T-helper 17 cell (primary cell): ENCODE results near the gene NEUROD4. TPM values are rescaled to one million over a fixed set of nuclear protein-coding genes. Genes with fewer than 3 reads are reported as not detected.
A peak's percentile ranks its signal among the peaks of the same experiment; 100 is the strongest.

ENCODE experiments used
- ATAC-seq: fragments of 150-1000 bp; cut with Tn5 transposase; 2 replicates; pipeline ENCODE4 v1.10.0; 2021; ENCODE audit warnings: mild to moderate bottlenecking, moderate library complexity
- DNase-seq, 3 donors: peaks; one replicate each; pipeline versions ENCODE4 v3.0.0 to v3.0.0-alpha.2; 2020 to 2021
- H3K9me3 ChIP-seq: one replicate; pipeline ENCODE4 v1.7.0; 2013; ENCODE audit warnings: low read length, mild to moderate bottlenecking; ENCODE audit not compliant: control insufficient read depth, poor library complexity, severe bottlenecking
- H3K27ac Mint-ChIP-seq: one replicate; pipeline ENCODE4 v1.8.0; 2022; ENCODE audit warnings: mild to moderate bottlenecking, moderate library complexity, mixed read lengths
- H3K27me3 Mint-ChIP-seq: one replicate; pipeline ENCODE4 v1.8.0; 2022; ENCODE audit warnings: mixed read lengths
- H3K36me3 Mint-ChIP-seq: one replicate; pipeline ENCODE4 v1.8.0; 2022; ENCODE audit warnings: low read depth, mixed read lengths
- H3K4me1 Mint-ChIP-seq: one replicate; pipeline ENCODE4 v1.8.0; 2022; ENCODE audit warnings: mild to moderate bottlenecking, mixed read lengths
- H3K4me3 Mint-ChIP-seq: one replicate; pipeline ENCODE4 v1.8.0; 2022; ENCODE audit warnings: mild to moderate bottlenecking, moderate library complexity, mixed read lengths
- total RNA-seq, 4 donors: library from RNA in 2 of 4; stranded (reverse) in 2 of 4; gene quantifications; one replicate each; pipeline ENCODE4 v1.2.3 and lab custom pipeline; 2022 to 2026

The NEUROD4 gene
- total RNA-seq, 2 donors from 2014 or later, result not detected

DNA sequence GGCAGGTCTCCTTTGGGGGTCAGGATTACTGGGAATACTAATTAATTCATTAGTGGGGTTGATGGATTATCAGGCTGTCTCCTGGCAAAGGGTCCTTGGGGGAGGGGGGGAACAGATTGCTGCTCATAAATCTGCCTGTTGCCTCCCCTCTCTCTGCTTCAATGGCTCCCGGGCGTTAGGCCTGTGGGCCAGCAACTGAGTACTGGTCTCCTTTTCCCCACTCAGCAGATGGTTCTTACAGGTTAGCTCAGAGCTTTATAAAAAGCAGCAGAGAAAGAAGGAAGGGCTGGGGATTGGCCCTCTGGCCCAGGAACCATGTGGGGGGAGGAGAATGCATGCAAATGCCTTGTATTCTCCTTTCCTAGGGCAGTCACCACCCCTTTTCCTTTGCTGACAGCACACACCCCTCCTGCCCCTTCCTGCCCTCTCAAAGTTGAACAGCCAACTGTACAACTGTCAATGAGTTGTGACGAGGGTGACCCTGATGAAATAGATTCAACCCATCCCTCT, 2.3 kb upstream of the NEUROD4 start:
- DNase-seq (no peak), ATAC-seq (no peak)
- Mint-ChIP-seq H3K4me3 (no peak overlapping the region), H3K4me1 (peaks cover 8% of the 10 kb centered on the region), H3K27me3 (peaks cover 50% of the 10 kb centered on the region), H3K36me3 (peaks cover 5% of the 10 kb centered on the region), H3K27ac (no peak overlapping the region)
- H3K9me3 ChIP-seq, result no peaks in the 10 kb centered on the region

DNA sequence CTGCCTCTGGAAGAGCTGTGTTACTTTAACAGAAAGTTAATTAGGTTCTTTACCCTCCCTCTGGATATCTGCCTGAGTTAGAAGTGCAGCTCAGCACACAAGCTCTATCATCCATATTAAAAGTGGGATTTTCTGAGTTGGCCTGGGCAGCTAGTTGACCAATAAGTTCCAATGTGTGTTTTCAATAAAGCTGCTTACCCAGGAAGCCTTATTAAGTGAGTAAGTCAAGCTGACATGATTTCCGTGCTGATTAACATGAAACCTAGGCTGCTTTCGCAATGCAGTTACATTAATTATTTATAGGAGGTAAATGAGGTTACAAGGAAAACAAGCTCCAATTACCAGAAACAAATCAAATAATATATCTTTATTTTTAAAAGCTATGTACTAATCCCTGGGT, 4.8 kb downstream of the NEUROD4 start:
- H3K9me3 ChIP-seq, result no peaks in the 10 kb centered on the region
- Mint-ChIP-seq H3K4me1 (peaks cover 6% of the 10 kb centered on the region), H3K27me3 (peaks cover 65% of the 10 kb centered on the region), H3K27ac (no peak overlapping the region), H3K4me3 (no peak overlapping the region), H3K36me3 (peaks cover 2% of the 10 kb centered on the region)
- ATAC-seq (no peak), DNase-seq (no peak)

DNA sequence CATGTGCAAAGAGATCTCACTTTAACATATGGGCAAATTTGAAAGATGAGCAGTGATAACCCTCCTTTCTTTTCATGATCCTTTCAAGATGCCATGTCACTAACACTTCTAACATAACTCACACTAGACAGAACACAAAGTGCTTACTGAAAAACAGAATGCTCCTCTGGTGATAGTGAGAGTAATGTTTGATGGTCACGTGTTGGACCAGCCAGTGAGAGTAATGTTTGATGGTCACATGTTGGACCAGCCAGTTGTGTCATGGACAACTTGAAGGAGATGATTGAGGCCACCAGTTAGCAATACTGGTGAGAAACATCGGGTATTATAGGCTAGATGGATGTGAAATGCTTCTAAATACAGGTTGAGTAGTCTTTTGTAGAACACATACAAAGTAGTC, 5.7 kb downstream of the NEUROD4 start:
- no peak for ATAC-seq
- no peaks in the 10 kb centered on the region for H3K9me3 ChIP-seq
- no peak overlapping the region for H3K4me3 Mint-ChIP-seq
- DNase-seq, result no peak
- H3K4me1 Mint-ChIP-seq, result peaks cover 2% of the 10 kb centered on the region
- H3K27ac Mint-ChIP-seq, result no peak overlapping the region
- H3K27me3 Mint-ChIP-seq, result peaks cover 61% of the 10 kb centered on the region
- no peaks in the 10 kb centered on the region for H3K36me3 Mint-ChIP-seq

DNA sequence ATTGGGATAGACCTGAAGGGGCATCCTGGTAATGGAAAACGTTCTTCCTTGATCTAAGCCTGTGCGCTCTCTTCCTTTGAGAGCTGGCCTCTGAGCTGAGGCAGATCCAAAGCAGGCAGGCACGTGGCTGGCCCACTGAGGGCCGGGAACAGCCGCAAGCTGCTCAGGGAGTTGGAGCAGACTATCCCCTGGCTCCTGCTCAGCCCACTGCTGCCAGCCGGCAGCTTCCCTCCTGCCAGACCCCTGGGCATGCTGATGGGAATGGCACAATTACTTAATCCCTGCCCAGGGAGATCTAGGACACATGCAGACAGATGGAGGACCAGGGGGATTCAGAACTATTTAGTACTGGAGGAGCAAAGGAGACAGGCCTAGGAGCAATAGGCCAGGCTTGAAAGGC, 14.4 kb downstream of the NEUROD4 start:
- H3K4me3 Mint-ChIP-seq, result no peak overlapping the region

DNA sequence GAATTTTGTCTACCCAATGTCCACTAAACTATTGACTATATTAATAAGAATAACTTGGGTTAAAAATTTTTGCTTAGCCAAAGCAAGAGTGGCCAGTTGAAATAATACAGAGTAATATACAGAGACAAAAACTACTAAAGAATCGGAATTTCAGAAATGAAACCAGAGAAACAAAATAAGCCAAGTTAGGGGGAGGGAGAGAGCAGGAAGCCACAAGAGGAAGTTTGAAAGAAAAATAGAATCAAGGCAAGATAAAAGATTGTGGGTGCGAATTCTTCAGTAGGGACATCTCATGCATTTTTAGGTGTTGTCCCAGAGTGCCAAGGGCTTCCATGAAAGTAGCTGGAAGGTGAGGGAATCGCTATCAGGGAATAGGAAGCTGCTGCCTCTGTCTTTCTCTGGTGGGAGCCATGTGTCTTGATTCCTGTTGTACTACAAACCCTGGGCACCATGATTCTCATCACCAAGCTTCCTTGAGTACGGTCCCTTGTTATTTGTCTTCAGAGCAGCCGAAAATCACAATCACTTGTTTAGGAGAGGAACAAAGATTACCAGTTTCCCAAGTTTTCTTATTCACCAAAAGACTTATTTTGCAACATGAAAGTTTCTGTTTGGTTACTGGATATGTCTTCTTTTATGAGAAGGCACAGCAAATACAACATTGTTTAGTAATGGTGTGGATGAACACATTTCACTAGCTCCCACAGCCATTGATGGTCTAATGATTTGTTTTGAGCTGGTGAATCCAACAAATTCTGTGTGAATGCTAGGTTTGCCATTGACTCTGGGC, 16.7 kb downstream of the NEUROD4 start:
- ATAC-seq (no peak), DNase-seq (no peak)
- peaks cover 38% of the 10 kb centered on the region for H3K4me1 Mint-ChIP-seq
- H3K4me3 Mint-ChIP-seq, result peak overlapping the region; percentile 22
- H3K9me3 ChIP-seq, result no peaks in the 10 kb centered on the region
- peaks cover 3% of the 10 kb centered on the region for H3K36me3 Mint-ChIP-seq
- H3K27ac Mint-ChIP-seq, result no peak overlapping the region
- peaks cover 36% of the 10 kb centered on the region for H3K27me3 Mint-ChIP-seq

More for the DNA sequence above, 14.4 kb downstream of the NEUROD4 start:
- no peaks in the 10 kb centered on the region for H3K9me3 ChIP-seq
- Mint-ChIP-seq H3K4me1 (peaks cover 35% of the 10 kb centered on the region), H3K27me3 (peaks cover 33% of the 10 kb centered on the region), H3K36me3 (no peaks in the 10 kb centered on the region), H3K27ac (no peak overlapping the region)
- ATAC-seq (no peak), DNase-seq (no peak)

DNA sequence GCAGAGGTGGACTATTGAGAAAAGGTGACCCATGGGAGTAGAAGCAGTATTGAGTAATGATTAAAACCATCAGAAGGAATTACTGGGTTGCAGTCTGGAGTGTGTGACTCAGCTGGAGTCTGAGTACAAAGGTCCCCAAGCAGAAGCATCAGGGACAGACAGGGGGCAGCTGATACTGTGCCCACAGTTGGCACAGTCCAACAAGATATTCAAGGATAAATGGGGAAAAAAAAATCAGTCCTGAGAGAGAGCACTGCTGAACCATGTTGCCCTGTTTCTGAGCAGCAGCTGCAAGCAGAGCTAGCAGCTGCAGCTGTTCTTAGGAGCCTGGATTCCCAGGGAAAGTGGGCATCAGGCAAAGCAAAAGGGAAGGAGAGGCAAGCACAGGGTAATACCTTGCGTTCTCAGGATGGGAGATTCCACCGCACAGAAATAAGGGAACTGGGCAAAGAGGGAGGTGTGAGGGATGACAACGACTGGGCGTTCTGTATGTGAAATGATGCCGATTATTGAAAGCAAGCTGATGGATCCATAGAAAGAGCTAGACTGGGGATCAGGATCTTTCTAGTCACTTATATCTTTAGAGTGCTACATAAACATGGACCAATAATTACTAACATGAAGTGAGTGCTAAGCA, 17.7 kb downstream of the NEUROD4 start:
- ATAC-seq, result no peak
- H3K27ac Mint-ChIP-seq, result no peak overlapping the region
- peaks cover 39% of the 10 kb centered on the region for H3K27me3 Mint-ChIP-seq
- no peak for DNase-seq
- no peaks in the 10 kb centered on the region for H3K9me3 ChIP-seq
- peaks cover 3% of the 10 kb centered on the region for H3K36me3 Mint-ChIP-seq
- H3K4me1 Mint-ChIP-seq, result peaks cover 38% of the 10 kb centered on the region
- peak overlapping the region; percentile 22 for H3K4me3 Mint-ChIP-seq

DNA sequence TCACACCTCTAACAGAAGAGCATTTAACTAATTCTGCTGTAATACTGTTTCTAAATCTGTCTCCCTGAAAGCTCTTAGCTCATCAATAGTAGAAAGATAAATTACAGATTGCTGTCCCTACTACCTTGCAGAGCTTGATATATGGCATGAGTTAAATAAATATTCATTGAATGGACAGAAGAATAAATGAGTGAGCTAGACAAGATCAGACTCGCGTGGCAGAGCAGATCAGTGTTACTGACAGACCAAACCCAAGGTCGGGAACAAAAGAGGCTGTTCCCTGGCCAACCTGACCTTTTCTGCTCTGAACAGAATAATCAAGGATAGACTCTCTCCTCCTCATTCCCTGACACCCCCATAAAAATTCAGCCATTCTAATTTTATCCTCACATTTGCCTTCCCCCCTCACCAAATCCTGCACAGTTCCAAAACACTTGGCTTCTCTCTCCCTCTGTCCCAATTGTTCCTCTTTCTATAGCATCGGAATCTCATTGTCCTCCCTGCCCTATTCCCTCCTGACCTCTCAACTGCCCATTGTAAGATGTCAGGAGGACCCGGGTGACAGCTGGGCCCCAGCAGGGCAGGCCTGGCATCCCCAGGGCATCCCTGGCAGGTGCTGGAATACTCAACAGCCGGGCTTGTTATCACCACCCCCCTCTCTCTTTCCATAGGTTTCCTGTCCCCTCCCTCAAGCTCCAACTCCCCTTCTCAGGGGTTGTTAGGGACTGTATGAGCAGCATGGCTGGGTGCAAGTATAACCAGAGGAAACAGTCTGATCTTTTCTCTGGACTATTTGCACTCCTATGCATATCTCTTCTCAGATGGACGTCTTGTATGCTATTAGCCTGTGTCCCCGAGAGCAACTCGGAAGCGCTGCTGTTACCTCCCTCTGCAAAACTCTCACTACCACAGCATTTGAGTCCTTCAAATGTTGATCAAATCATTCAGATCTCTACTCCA, 19.9 kb downstream of the NEUROD4 start:
- Mint-ChIP-seq H3K27me3 (peaks cover 50% of the 10 kb centered on the region), H3K27ac (peak overlapping the region; percentile 10), H3K36me3 (peaks cover 3% of the 10 kb centered on the region), H3K4me3 (no peak overlapping the region), H3K4me1 (peaks cover 39% of the 10 kb centered on the region)
- ATAC-seq (no peak), DNase-seq (no peak)
- no peaks in the 10 kb centered on the region for H3K9me3 ChIP-seq

DNA sequence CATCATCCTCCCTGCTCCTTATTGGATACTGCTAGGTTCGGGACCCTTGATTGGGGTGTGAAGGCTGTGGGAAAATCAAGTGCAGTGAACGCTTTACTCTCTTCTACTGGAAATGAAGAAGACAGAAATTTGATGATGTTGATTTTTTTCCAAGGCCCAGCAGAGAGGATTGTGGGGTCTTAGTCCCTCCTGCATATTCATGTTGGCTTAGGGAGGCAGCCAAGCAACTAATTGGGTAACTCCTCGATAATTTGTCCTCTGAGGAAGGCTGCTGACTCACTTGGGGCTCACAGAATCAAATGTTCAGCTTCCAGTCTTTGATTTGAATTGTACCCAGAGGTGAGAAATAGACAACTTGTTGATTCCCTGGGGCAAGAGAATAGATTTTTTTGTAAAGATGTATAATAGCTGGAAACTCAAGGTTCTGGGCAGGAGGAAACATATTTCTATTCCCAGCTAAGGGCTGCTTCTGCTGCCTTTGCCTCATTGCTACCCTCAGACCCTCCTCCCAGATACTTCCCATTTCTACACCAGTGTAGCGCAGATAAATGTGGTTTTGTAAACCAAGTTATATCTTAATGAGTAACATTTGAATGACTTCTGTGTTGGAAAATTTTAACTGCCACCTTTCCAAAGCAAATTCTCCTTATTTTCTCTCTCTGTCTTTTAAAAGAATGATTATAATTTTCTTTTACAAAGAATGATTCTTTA, 21.7 kb downstream of the NEUROD4 start:
- ATAC-seq (no peak), DNase-seq (no peak)
- Mint-ChIP-seq H3K4me3 (no peak overlapping the region), H3K27ac (no peak overlapping the region), H3K27me3 (peaks cover 50% of the 10 kb centered on the region), H3K4me1 (peaks cover 27% of the 10 kb centered on the region), H3K36me3 (peaks cover 3% of the 10 kb centered on the region)
- no peaks in the 10 kb centered on the region for H3K9me3 ChIP-seq

DNA sequence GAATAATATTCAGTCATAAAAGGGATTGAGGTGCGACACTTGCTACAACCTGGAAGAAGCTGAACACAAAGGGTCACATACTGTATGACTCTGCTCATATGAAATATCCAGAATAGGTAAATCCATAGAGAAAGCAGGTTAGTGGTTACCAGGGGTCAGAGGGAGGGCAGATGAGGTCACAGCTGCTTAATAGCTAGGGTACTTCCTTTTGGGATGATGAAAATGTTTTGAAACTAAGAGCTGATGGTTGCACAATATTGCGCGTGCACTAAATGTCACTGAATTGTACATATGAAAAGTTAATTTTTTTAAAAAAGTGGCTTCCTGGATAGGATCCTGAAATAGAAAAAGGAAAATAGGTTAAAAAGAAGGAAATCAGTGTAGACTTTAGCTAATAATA, 23.8 kb downstream of the NEUROD4 start:
- DNase-seq (no peak), ATAC-seq (no peak)
- Mint-ChIP-seq H3K4me1 (peaks cover 15% of the 10 kb centered on the region), H3K4me3 (no peak overlapping the region), H3K27me3 (peaks cover 44% of the 10 kb centered on the region), H3K27ac (no peak overlapping the region), H3K36me3 (peaks cover 3% of the 10 kb centered on the region)
- no peaks in the 10 kb centered on the region for H3K9me3 ChIP-seq

DNA sequence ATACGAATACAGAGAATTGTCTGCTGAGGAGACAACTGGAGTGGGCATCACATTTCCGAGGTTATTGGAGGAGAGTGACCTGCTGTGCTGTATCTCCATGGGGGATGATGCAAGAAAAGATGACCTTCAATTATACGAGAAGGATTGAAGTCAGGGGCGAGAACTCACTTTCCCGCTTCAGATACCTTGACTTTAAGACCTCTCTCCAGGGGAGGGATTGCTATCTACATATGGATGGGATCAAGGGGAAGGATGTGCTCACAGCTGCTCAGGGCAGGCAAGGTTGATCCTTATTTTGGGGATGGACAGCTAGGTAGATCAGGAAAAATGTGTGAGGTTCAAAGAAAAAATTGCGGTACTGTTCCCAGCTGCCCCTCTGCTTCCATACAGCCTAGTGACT, 24.4 kb downstream of the NEUROD4 start:
- Mint-ChIP-seq H3K27me3 (peaks cover 38% of the 10 kb centered on the region), H3K4me1 (peaks cover 10% of the 10 kb centered on the region), H3K36me3 (peaks cover 3% of the 10 kb centered on the region), H3K27ac (no peak overlapping the region), H3K4me3 (no peak overlapping the region)
- ATAC-seq (no peak), DNase-seq (no peak)
- H3K9me3 ChIP-seq, result no peaks in the 10 kb centered on the region

DNA sequence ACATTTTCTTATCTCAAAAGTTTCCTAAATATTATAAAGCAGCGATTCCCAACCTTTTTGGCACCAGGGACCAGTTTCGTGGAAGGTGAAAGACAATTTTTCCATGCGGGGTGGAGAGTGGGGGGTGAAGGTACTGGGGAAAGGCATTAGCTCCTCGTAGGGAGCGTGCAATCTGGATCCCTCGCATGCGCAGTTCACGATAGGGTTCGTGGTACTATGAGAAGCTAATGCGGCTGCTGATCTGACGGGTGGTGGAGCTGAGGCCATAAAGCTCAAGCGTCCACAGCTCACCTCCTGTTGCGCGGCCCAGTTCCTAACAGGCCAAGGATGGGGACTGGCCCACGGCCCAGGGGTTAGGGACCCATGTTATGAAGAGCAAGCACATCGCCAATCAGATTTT, 29.9 kb downstream of the NEUROD4 start:
- Mint-ChIP-seq H3K4me3 (no peak overlapping the region), H3K27ac (no peak overlapping the region), H3K27me3 (peaks cover 14% of the 10 kb centered on the region), H3K4me1 (peaks cover 2% of the 10 kb centered on the region), H3K36me3 (no peaks in the 10 kb centered on the region)
- ATAC-seq, result no peak
- H3K9me3 ChIP-seq, result no peaks in the 10 kb centered on the region
- no peak for DNase-seq

DNA sequence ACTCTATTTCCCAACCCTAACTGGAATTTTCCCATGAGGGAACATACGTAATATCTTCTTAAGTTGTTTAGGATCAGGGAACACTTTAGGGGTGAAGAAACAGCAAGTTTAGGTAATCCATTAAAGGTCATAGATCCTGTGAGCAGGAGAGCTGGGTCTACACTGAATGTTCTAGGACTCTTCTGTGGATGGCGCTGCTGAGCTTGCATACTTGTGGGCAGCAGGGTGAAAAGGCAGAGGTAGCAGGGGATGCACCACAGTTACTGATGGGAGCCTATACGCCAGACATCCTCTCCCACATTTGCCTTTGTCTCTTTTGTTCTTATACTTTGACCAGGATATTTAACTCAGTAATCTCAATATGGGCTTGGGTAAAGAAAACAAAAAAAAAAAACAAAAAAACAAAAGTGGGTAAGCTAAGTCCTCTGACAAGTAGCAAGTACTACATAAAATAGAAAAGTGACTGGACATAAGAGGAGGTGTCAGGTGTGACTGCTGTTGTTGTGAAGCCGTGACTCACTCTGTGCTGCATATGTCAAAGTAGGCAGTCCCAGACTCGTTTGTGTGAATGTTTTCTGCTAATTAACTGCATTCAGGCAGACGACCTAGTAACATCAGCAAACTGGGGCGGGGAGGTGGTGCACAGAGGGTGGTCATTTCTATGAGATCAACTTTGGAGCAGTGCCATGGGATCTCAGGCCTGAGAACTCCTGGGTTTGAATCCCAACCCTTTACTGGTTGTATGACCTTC, 31.6 kb downstream of the NEUROD4 start:
- H3K9me3 ChIP-seq, result no peaks in the 10 kb centered on the region
- DNase-seq (no peak), ATAC-seq (no peak)
- Mint-ChIP-seq H3K36me3 (peaks cover 3% of the 10 kb centered on the region), H3K4me1 (peaks cover 1% of the 10 kb centered on the region), H3K27me3 (peaks cover 18% of the 10 kb centered on the region), H3K27ac (no peak overlapping the region), H3K4me3 (no peak overlapping the region)
